K562 (cell line): ENCODE data around the gene ANO6.

Experiments
- CHD4 ChIP-seq: fragments of 200-600 bp; sonication (generic); IDR thresholded peaks from 3 replicates; pipeline ENCODE4 v1.6.1; 2012; ENCODE audit warnings: low read depth, mild to moderate bottlenecking, mixed read lengths, low read length, inconsistent platforms; ENCODE audit not compliant: insufficient read depth, insufficient replicate concordance, poor library complexity, severe bottlenecking
- RBFOX2 ChIP-seq: fragments of 200-400 bp; formaldehyde crosslinking; IDR thresholded peaks from 2 replicates; pipeline ENCODE4 v1.6.1; 2017; ENCODE audit warnings: low read depth, mild to moderate bottlenecking, low read length, moderate library complexity
- U2AF2 ChIP-seq: fragments of 200-400 bp; formaldehyde crosslinking; optimal IDR thresholded peaks from 2 replicates; pipeline ENCODE3; 2017; ENCODE audit warnings: low read depth, mild to moderate bottlenecking, low read length
- ZEB2 ChIP-seq: fragments of 450-650 bp; IDR thresholded peaks from 2 replicates; pipeline ENCODE4 v1.6.1; 2016
- ZNF644 ChIP-seq: fragments of 200-800 bp; sonication (Bioruptor generic); IDR thresholded peaks from 2 replicates; pipeline ENCODE4 v1.6.1; 2016; ENCODE audit warnings: low read depth, missing genetic modification characterization, missing compliant biosample characterization

GRCh38 chr12:45244561-45245343, 28.9 kb downstream of the ANO6 start:
- TF ChIP-seq CHD4: no peak
- no peak for TF ChIP-seq ZNF644 (tag)
- TF ChIP-seq RBFOX2: no peak
- no peak for TF ChIP-seq ZEB2
- no peak for TF ChIP-seq U2AF2
